Measurements from ENCODE around the gene WDR31. TPM values are rescaled to one million over a fixed set of nuclear protein-coding genes. Genes with fewer than 3 reads are reported as not detected.

WDR31 gene
- total RNA-seq: 0.21 TPM

DNA sequence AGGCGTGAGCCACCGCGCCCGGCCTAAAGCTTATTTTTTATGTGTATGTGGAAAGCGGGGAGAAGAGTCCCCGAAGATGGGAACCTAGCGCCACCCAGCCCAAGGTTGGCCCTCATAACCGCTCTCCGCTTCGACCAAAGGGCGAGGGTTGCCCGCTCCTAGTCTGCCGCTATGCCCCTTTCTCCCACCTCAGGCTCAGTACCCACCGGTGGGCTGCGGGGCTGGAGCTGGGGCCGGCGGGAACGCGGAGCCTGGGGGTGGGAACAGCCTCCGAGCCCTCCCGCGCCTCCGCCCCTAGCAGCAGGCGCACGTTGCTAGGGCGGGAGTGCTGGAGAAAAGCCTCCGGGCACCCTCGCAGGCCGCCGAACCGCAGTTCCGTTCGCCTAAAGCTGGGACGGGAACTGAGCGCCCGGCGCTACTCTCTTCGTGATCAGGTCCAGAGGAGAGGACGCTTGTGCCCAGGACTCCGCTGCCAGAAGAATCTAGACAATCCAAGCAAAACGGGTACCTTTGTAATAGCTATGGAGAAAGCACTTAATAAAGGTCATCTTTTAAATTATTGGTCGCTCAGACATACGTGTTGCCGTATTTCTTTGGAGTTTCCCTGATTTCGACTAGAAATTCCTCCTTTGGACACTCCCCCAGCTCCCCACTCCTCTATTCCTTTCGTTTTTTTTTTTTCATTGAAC is at the start of gene WDR31:
Gene WDR31, minus strand, starts transcription at position 265 of the 689 bp plus-strand sequence. CDS start 8,253 bp downstream, outside the sequence.
- Histone ChIP-seq H3K4me3 (peak within 1 kb of the TSS; percentile 70 to 76), H3K9me3 (no peaks in the 10 kb centered on the region), H3K27me3 (no peaks in the 10 kb centered on the region), H3K36me3 (no peaks in the 10 kb centered on the region), H3K27ac (peak within 1 kb of the TSS; percentile 62 to 72), H3K4me1 (peaks cover 0 to 7% of the 10 kb centered on the region in 2 donors)
- peak; percentile 24 to 92 for DNase-seq (ENCODE audit: low spot score in 2 of 2)
- TF ChIP-seq, protein P1, sequence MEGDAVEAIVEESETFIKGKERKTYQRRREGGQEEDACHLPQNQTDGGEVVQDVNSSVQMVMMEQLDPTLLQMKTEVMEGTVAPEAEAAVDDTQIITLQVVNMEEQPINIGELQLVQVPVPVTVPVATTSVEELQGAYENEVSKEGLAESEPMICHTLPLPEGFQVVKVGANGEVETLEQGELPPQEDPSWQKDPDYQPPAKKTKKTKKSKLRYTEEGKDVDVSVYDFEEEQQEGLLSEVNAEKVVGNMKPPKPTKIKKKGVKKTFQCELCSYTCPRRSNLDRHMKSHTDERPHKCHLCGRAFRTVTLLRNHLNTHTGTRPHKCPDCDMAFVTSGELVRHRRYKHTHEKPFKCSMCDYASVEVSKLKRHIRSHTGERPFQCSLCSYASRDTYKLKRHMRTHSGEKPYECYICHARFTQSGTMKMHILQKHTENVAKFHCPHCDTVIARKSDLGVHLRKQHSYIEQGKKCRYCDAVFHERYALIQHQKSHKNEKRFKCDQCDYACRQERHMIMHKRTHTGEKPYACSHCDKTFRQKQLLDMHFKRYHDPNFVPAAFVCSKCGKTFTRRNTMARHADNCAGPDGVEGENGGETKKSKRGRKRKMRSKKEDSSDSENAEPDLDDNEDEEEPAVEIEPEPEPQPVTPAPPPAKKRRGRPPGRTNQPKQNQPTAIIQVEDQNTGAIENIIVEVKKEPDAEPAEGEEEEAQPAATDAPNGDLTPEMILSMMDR (IDR thresholded peaks at IDR 0.05): peak in 1 of 3 experiments; percentile 4
- intact Hi-C loops (cut with DNase I): loop anchor here (1.0 to 5.0 kb wide), 2 partner anchors 37 to 65 kb away; partner anchors contain the start of genes CDC26, HDHD3 and PRPF4

DNA sequence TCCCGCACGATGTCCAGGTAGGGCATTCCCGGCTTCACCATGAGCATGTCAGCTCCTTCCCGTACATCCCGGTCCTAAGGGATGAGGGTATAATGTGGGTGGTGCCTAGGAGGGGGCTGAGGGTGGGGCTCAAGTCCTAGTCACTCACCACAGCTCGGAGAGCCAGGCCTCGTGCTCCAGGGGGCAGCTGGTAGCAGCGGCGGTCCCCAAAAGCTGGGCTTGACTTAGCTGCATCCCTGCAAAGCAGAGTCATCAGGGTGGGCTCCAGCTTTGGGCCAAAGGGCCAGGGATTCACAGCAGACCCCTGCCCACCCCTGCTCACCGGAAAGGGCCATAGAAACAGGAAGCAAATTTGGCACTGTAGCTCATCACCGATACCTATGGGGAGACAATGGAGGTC is 49.4 kb upstream of the WDR31 start:
- H3K4me3 ChIP-seq: no peak overlapping the region
- intact Hi-C loops (cut with DNase I): no loop called here
- H3K27me3 ChIP-seq: no peaks in the 10 kb centered on the region
- TF ChIP-seq, protein P1 (IDR thresholded peaks at IDR 0.05): no peak
- H3K4me1 ChIP-seq: no peaks in the 10 kb centered on the region
- no peak overlapping the region for H3K27ac ChIP-seq
- H3K36me3 ChIP-seq: peaks cover 47 to 66% of the 10 kb centered on the region in 2 donors
- no peak for DNase-seq (ENCODE audit: low spot score in 2 of 2)
- no peaks in the 10 kb centered on the region for H3K9me3 ChIP-seq

- Histone ChIP-seq H3K4me3 (no peak overlapping the region), H3K9me3 (no peaks in the 10 kb centered on the region), H3K36me3 (peaks cover 47 to 66% of the 10 kb centered on the region in 2 donors), H3K27me3 (no peaks in the 10 kb centered on the region), H3K4me1 (no peaks in the 10 kb centered on the region), H3K27ac (no peak overlapping the region)
- intact Hi-C loops (cut with DNase I): no loop called here
- DNase-seq (ENCODE audit: low spot score in 2 of 2): no peak
- TF ChIP-seq, protein P1 (IDR thresholded peaks at IDR 0.05): no peak
These were observed 48.8 kb upstream of the WDR31 start for GRCh38 chr9:113388833-113389232.

GRCh38 chr9:113387560-113388230 is 47.6 kb upstream of the WDR31 start:
- Histone ChIP-seq H3K4me1 (no peaks in the 10 kb centered on the region), H3K4me3 (no peak overlapping the region), H3K27me3 (no peaks in the 10 kb centered on the region), H3K9me3 (no peaks in the 10 kb centered on the region), H3K36me3 (peaks cover 44 to 59% of the 10 kb centered on the region in 2 donors), H3K27ac (no peak overlapping the region)
- intact Hi-C loops (cut with DNase I): no loop called here
- TF ChIP-seq, protein P1 (IDR thresholded peaks at IDR 0.05): no peak
- no peak for DNase-seq (ENCODE audit: low spot score in 2 of 2)

GRCh38 chr9:113386571-113387393 is 46.7 kb upstream of the WDR31 start:
- H3K36me3 ChIP-seq: peaks cover 36 to 54% of the 10 kb centered on the region in 2 donors
- H3K27ac ChIP-seq: no peak overlapping the region
- DNase-seq (ENCODE audit: low spot score in 2 of 2): no peak
- H3K9me3 ChIP-seq: no peaks in the 10 kb centered on the region
- H3K27me3 ChIP-seq: no peaks in the 10 kb centered on the region
- TF ChIP-seq, protein P1 (IDR thresholded peaks at IDR 0.05): no peak
- no peaks in the 10 kb centered on the region for H3K4me1 ChIP-seq
- intact Hi-C loops (cut with DNase I): no loop called here
- H3K4me3 ChIP-seq: no peak overlapping the region
